Endothelial cell (in vitro differentiated cells): ENCODE results near the gene HES4. TPM values are rescaled to one million over a fixed set of nuclear protein-coding genes. Genes with fewer than 3 reads are reported as not detected.

Experiments
- DNase-seq: peaks from one replicate; pipeline ENCODE4 v3.0.0; 2021; ENCODE audit warnings: low spot score
- H3K27ac Mint-ChIP-seq: one replicate; pipeline ENCODE4 v1.8.0; 2021; ENCODE audit warnings: mixed read lengths, inconsistent platforms; ENCODE audit not compliant: unreplicated experiment
- H3K27me3 Mint-ChIP-seq: one replicate; pipeline ENCODE4 v1.8.0; 2021; ENCODE audit warnings: mild to moderate bottlenecking, moderate library complexity, mixed read lengths, inconsistent platforms; ENCODE audit not compliant: unreplicated experiment
- H3K36me3 Mint-ChIP-seq: one replicate; pipeline ENCODE4 v1.8.0; 2021; ENCODE audit warnings: mild to moderate bottlenecking, low read depth, mixed read lengths, inconsistent platforms; ENCODE audit not compliant: unreplicated experiment
- H3K4me1 Mint-ChIP-seq: one replicate; pipeline ENCODE4 v1.8.0; 2021; ENCODE audit warnings: mild to moderate bottlenecking, mixed read lengths, inconsistent platforms; ENCODE audit not compliant: unreplicated experiment
- H3K4me3 Mint-ChIP-seq: one replicate; pipeline ENCODE4 v1.8.0; 2021; ENCODE audit warnings: mild to moderate bottlenecking, mixed read lengths, inconsistent platforms; ENCODE audit not compliant: unreplicated experiment
- H3K9me3 Mint-ChIP-seq: one replicate; pipeline ENCODE4 v1.8.0; 2021; ENCODE audit warnings: mixed read lengths, inconsistent platforms; ENCODE audit not compliant: unreplicated experiment
- total RNA-seq: library from RNA; stranded (reverse); fragmentation: NEBNext Ultra II Directional; extraction: Animal tissue kit (Norgen Biotek cat#: 25700); gene quantifications from one replicate; pipeline ENCODE4 v1.2.1, GENCODE V29; 2021; ENCODE audit not compliant: unreplicated experiment
- TF ChIP-seq, protein P1 (sequence below): fragments of 200-600 bp; sonication (generic); IDR thresholded peaks from one replicate; pipeline ENCODE4 v1.5.0; 2021; ENCODE audit warnings: antibody characterized with exemption; ENCODE audit not compliant: unreplicated experiment

The HES4 gene
- total RNA-seq, 1 donor from 2014 or later, result 144 TPM

DNA sequence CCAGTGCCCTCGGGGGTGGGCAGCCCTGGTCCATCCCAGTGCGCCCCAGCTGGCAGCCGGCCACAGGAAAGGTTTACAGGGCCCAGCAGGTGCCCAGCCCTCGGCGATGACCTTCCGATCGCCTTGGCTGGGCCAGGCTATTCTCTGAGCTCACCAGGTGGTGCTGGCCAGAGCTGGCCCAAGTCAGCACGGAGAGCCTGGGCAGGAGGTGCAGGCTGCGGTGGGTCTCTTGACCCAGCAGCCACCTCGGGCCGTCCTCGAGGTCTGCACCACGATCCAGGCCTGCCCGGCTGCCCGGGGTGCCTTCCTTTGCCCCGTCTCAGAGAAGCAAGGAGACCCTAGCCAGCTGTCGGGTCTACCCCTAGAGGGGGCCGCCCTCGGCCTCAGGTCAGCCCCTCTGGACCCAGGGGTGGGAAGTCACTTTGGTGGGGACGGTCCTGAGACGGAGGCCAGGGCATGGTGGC, 18.4 kb downstream of the HES4 start:
- H3K4me1 Mint-ChIP-seq, result peaks cover 3% of the 10 kb centered on the region
- TF ChIP-seq, protein P1, sequence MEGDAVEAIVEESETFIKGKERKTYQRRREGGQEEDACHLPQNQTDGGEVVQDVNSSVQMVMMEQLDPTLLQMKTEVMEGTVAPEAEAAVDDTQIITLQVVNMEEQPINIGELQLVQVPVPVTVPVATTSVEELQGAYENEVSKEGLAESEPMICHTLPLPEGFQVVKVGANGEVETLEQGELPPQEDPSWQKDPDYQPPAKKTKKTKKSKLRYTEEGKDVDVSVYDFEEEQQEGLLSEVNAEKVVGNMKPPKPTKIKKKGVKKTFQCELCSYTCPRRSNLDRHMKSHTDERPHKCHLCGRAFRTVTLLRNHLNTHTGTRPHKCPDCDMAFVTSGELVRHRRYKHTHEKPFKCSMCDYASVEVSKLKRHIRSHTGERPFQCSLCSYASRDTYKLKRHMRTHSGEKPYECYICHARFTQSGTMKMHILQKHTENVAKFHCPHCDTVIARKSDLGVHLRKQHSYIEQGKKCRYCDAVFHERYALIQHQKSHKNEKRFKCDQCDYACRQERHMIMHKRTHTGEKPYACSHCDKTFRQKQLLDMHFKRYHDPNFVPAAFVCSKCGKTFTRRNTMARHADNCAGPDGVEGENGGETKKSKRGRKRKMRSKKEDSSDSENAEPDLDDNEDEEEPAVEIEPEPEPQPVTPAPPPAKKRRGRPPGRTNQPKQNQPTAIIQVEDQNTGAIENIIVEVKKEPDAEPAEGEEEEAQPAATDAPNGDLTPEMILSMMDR, result no peak
- peaks cover 7% of the 10 kb centered on the region for H3K36me3 Mint-ChIP-seq
- no peaks in the 10 kb centered on the region for H3K9me3 Mint-ChIP-seq
- H3K27ac Mint-ChIP-seq, result no peak overlapping the region
- peaks cover 13% of the 10 kb centered on the region for H3K27me3 Mint-ChIP-seq
- no peak overlapping the region for H3K4me3 Mint-ChIP-seq
- DNase-seq, result no peak

DNA sequence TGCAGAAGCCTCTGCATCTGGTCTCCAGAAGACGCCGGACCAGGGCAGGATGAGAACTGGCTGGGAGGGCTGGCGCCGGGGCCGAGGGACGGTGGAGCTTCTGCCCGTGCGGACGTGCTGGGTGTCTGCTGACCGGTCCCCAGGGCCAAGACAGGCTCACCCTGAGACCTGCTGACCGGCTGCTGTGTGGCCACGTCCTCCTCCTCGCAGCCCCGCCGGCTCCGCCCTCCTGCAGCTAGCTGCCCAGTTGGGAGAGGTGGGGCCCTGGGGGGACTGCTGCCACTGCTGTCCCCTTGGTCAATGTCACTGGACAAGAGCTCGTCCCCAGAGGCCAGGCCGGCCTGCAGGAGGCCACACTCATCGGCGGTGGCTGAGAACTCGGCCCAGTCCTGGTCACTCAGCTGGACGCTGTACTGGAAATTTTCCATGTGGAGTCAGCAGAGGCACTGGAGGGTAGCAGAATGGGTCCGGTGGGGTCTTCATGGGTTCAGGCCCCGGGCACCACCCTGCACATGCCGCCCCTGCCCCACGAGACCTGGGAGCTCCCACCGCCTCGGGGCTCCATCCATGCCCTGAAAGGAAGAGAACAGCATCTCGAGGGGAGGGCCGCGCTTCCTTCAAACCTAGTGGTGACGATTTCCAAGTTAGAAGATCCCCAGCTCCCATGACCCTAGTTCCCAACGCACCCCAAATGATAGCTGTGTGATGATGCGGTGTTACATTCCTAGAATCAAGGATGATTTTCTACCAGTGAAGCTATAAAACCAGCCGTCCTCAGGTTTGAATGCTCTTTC, 19.1 kb downstream of the HES4 start:
- Mint-ChIP-seq H3K4me1 (peaks cover 3% of the 10 kb centered on the region), H3K4me3 (no peak overlapping the region), H3K36me3 (peaks cover 7% of the 10 kb centered on the region), H3K9me3 (no peaks in the 10 kb centered on the region), H3K27ac (no peak overlapping the region), H3K27me3 (peaks cover 13% of the 10 kb centered on the region)
- TF ChIP-seq, protein P1, result no peak
- DNase-seq, result no peak

DNA sequence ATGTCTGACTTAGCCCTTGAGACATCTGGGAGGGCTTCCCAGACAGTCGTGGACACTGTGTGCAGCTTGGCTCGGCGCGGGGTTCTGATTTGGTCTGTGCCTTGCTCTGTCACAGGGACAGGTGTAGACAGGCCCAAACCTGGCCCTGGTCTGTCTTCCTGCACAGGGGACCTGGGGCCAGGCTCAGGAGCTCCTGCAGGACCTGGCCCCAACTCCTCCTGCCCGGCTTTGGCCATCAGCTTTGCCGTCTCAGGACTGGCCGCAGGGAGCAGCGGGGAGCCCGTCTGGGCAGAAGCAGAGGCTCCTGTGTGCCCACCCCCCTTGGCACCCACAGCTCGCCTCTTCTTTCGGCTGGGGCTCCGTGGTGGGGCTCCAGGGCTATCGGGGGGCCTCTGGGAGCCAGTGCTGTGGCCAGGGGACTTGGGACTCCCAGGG, 19.7 kb downstream of the HES4 start:
- no peak for DNase-seq
- Mint-ChIP-seq H3K27ac (no peak overlapping the region), H3K4me3 (no peak overlapping the region), H3K9me3 (no peaks in the 10 kb centered on the region), H3K4me1 (peaks cover 3% of the 10 kb centered on the region), H3K27me3 (peaks cover 17% of the 10 kb centered on the region), H3K36me3 (peaks cover 7% of the 10 kb centered on the region)
- TF ChIP-seq, protein P1, result no peak

DNA sequence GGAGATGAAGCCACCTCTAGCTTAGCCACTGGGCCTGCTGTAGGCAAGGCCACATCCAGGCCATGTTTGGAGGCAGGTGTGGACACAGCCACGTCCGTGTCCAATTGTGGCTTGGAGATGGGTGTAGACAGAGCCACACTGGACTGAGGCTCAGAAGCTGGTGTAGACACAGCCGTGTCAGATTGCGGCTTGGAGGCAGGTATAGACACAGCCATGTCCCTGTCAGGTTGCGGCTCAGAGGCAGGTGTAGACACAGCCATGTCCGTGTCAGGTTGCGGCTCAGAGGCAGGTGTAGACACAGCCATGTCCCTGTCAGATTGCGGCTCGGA, 20.2 kb downstream of the HES4 start:
- Mint-ChIP-seq H3K36me3 (peaks cover 7% of the 10 kb centered on the region), H3K27me3 (peaks cover 20% of the 10 kb centered on the region)
- DNase-seq, result no peak

More for the DNA sequence above, 20.2 kb downstream of the HES4 start:
- Mint-ChIP-seq H3K4me3 (no peak overlapping the region), H3K4me1 (peaks cover 3% of the 10 kb centered on the region), H3K9me3 (no peaks in the 10 kb centered on the region), H3K27ac (no peak overlapping the region)
- TF ChIP-seq, protein P1, result no peak
